OCI-LY1 (cell line): ENCODE data around the gene CDC42BPA.

Source experiments
- H2AFZ ChIP-seq: fragments of 200-600 bp; sonication (generic), shearing (Covaris generic); 2 replicates; pipeline ENCODE4 v1.6.0; 2014; ENCODE audit warnings: antibody characterized with exemption, mild to moderate bottlenecking, low read length
- H3F3A ChIP-seq: fragments of 200-600 bp; sonication (generic), shearing (Covaris generic); 2 replicates; pipeline ENCODE4 v1.6.0; 2014; ENCODE audit warnings: mild to moderate bottlenecking, antibody characterized with exemption, low read length, moderate library complexity; ENCODE audit not compliant: insufficient read depth
- H3K27ac ChIP-seq: fragments of 200-600 bp; sonication (generic); 2 replicates; pipeline ENCODE4 v1.5.1; 2014; ENCODE audit warnings: low read length, mixed run types, mild to moderate bottlenecking, low read depth; ENCODE audit not compliant: poor library complexity, severe bottlenecking
- H3K27me3 ChIP-seq: fragments of 200-600 bp; sonication (generic); 2 replicates; pipeline ENCODE4 v1.6.0; 2014; ENCODE audit warnings: antibody characterized with exemption, mild to moderate bottlenecking, low read length, moderate library complexity; ENCODE audit not compliant: insufficient read depth
- H3K36me3 ChIP-seq: fragments of 200-600 bp; sonication (generic); 2 replicates; pipeline ENCODE4 v1.6.1; 2014; ENCODE audit warnings: mild to moderate bottlenecking, antibody characterized with exemption, low read length, moderate library complexity, mixed read lengths; ENCODE audit not compliant: insufficient read depth
- H3K4me1 ChIP-seq: fragments of 200-600 bp; sonication (generic); 2 replicates; pipeline ENCODE4 v1.5.1; 2014; ENCODE audit warnings: mild to moderate bottlenecking, low read length, moderate library complexity; ENCODE audit not compliant: insufficient read depth, severe bottlenecking
- H3K4me2 ChIP-seq: fragments of 200-600 bp; sonication (generic), shearing (Covaris generic); 2 replicates; pipeline ENCODE4 v1.6.1; 2014; ENCODE audit warnings: low read length
- H3K4me3 ChIP-seq: fragments of 200-600 bp; sonication (generic); 2 replicates; pipeline ENCODE4 v1.5.1; 2014; ENCODE audit warnings: low read length, low read depth, mild to moderate bottlenecking, mixed read lengths; ENCODE audit not compliant: poor library complexity, severe bottlenecking
- H3K79me2 ChIP-seq: fragments of 200-600 bp; shearing (Covaris generic); 2 replicates; pipeline ENCODE4 v1.6.1; 2016; ENCODE audit warnings: mixed run types, low read length, mixed read lengths; ENCODE audit not compliant: insufficient read depth
- H3K9ac ChIP-seq: fragments of 200-600 bp; sonication (generic), shearing (Covaris generic); 2 replicates; pipeline ENCODE4 v1.6.1; 2014; ENCODE audit warnings: mild to moderate bottlenecking, low read length, mixed read lengths
- H3K9me2 ChIP-seq: fragments of 200-600 bp; sonication (generic), shearing (Covaris generic); 2 replicates; pipeline ENCODE4 v1.6.1; 2014; ENCODE audit warnings: low read depth, mild to moderate bottlenecking, low read length, mixed read lengths
- H3K9me3 ChIP-seq: fragments of 200-600 bp; shearing (Covaris generic); 2 replicates; pipeline ENCODE4 v1.6.1; 2014; ENCODE audit warnings: low read length, mixed read lengths
- H4K20me1 ChIP-seq: fragments of 200-600 bp; sonication (generic), shearing (Covaris generic); 2 replicates; pipeline ENCODE4 v1.6.0; 2016; ENCODE audit warnings: mild to moderate bottlenecking, low read length; ENCODE audit not compliant: insufficient read depth
- EZH2 ChIP-seq: fragments of 200-600 bp; sonication (generic), shearing (Covaris generic); IDR thresholded peaks from 2 replicates; pipeline ENCODE4 v1.8.0; 2017; ENCODE audit warnings: borderline replicate concordance, mixed run types, mild to moderate bottlenecking, antibody characterized with exemption, low read length, moderate library complexity, mixed read lengths
- TF ChIP-seq, protein P1 (sequence below): fragments of 200-600 bp; sonication (generic), shearing (Covaris generic); IDR thresholded peaks from 2 replicates; pipeline ENCODE4 v1.5.1; 2017; ENCODE audit warnings: mild to moderate bottlenecking, antibody characterized with exemption, low read length, moderate library complexity, mixed read lengths

The CDC42BPA gene

DNA sequence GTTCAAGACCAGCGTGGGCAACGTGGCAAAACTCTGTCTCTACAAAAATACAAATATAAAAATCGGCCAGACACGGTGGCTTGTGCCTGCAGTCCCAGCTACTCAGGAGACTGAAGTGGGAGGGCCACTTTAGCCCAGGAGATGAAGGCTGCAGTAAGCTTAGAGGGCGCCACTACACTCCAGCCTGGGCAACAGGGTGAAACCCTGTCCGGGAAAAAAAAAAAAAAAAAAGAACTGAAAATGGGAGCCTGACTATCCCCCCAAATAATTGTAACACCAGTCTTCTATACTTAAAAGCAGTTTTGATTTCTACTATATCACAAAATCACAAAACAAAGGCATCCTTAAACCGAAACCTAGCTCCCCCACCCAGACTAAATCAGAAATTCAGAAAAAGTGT lies 60.3 kb downstream of the CDC42BPA start:
- Histone ChIP-seq H3K4me2 (no peak overlapping the region), H3K9ac (no peak overlapping the region)

GRCh38 chr1:227255086-227255732 lies 63.1 kb downstream of the CDC42BPA start:
- Histone ChIP-seq H3F3A (no peaks in the 10 kb centered on the region), H3K27me3 (no peaks in the 10 kb centered on the region), H3K4me3 (no peak overlapping the region), H2AFZ (no peak overlapping the region), H3K9me3 (no peaks in the 10 kb centered on the region), H3K79me2 (no peaks in the 10 kb centered on the region), H3K4me2 (no peak overlapping the region), H3K9me2 (no peaks in the 10 kb centered on the region), H3K9ac (no peak overlapping the region), H3K36me3 (no peaks in the 10 kb centered on the region), H3K4me1 (no peaks in the 10 kb centered on the region), H4K20me1 (no peaks in the 10 kb centered on the region), H3K27ac (no peak overlapping the region)
- no peak for TF ChIP-seq EZH2
- TF ChIP-seq, protein P1, sequence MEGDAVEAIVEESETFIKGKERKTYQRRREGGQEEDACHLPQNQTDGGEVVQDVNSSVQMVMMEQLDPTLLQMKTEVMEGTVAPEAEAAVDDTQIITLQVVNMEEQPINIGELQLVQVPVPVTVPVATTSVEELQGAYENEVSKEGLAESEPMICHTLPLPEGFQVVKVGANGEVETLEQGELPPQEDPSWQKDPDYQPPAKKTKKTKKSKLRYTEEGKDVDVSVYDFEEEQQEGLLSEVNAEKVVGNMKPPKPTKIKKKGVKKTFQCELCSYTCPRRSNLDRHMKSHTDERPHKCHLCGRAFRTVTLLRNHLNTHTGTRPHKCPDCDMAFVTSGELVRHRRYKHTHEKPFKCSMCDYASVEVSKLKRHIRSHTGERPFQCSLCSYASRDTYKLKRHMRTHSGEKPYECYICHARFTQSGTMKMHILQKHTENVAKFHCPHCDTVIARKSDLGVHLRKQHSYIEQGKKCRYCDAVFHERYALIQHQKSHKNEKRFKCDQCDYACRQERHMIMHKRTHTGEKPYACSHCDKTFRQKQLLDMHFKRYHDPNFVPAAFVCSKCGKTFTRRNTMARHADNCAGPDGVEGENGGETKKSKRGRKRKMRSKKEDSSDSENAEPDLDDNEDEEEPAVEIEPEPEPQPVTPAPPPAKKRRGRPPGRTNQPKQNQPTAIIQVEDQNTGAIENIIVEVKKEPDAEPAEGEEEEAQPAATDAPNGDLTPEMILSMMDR: no peak

More for the DNA sequence above, 60.3 kb downstream of the CDC42BPA start:
- no peaks in the 10 kb centered on the region for H3F3A ChIP-seq
- no peaks in the 10 kb centered on the region for H3K4me1 ChIP-seq
- H3K4me3 ChIP-seq: no peak overlapping the region
- H2AFZ ChIP-seq: no peak overlapping the region
- no peaks in the 10 kb centered on the region for H3K9me2 ChIP-seq
- no peaks in the 10 kb centered on the region for H3K36me3 ChIP-seq
- H3K27ac ChIP-seq: no peak overlapping the region
- H3K9me3 ChIP-seq: no peaks in the 10 kb centered on the region
- no peak for TF ChIP-seq EZH2
- TF ChIP-seq, protein P1: no peak
- H4K20me1 ChIP-seq: no peaks in the 10 kb centered on the region
- H3K27me3 ChIP-seq: no peaks in the 10 kb centered on the region
- no peaks in the 10 kb centered on the region for H3K79me2 ChIP-seq

GRCh38 chr1:227253065-227253464 lies 65.2 kb downstream of the CDC42BPA start:
- Histone ChIP-seq H3K4me1 (no peaks in the 10 kb centered on the region), H3K79me2 (no peaks in the 10 kb centered on the region), H3K4me2 (no peak overlapping the region), H3K9me2 (no peaks in the 10 kb centered on the region), H3K9me3 (no peaks in the 10 kb centered on the region), H3F3A (no peaks in the 10 kb centered on the region), H3K36me3 (no peaks in the 10 kb centered on the region), H3K27me3 (no peaks in the 10 kb centered on the region), H3K27ac (no peak overlapping the region), H3K9ac (no peak overlapping the region), H2AFZ (no peak overlapping the region), H4K20me1 (no peaks in the 10 kb centered on the region), H3K4me3 (no peak overlapping the region)
- no peak for TF ChIP-seq EZH2
- TF ChIP-seq, protein P1: no peak
